ENCODE measurements around the gene ZBTB16.

The ZBTB16 gene

GRCh38 chr11:114052160-114052559 is 7.4 kb upstream of the ZBTB16 start:
- TF ChIP-seq CTCF (IDR thresholded peaks at IDR 0.05; ENCODE audit: extremely low read depth, missing control alignments) = no peak
- DNase-seq (ENCODE audit: low spot score) = no peak

- TF ChIP-seq CTCF (IDR thresholded peaks at IDR 0.05; ENCODE audit: extremely low read depth, missing control alignments) = no peak
- no peak for DNase-seq (ENCODE audit: low spot score)
Observed at GRCh38 chr11:114053406-114053805, 6.1 kb upstream of the ZBTB16 start.

GRCh38 chr11:114054806-114055205 is 4.7 kb upstream of the ZBTB16 start:
- TF ChIP-seq CTCF (IDR thresholded peaks at IDR 0.05; ENCODE audit: extremely low read depth, missing control alignments) = no peak

GRCh38 chr11:114056409-114056808 is 3.1 kb upstream of the ZBTB16 start:
- DNase-seq (ENCODE audit: low spot score) = no peak
- TF ChIP-seq CTCF (IDR thresholded peaks at IDR 0.05; ENCODE audit: extremely low read depth, missing control alignments) = no peak

More at GRCh38 chr11:114054806-114055205, 4.7 kb upstream of the ZBTB16 start:
- DNase-seq (ENCODE audit: low spot score) = no peak

GRCh38 chr11:114057147-114057546 is 2.4 kb upstream of the ZBTB16 start:
- no peak for TF ChIP-seq CTCF (IDR thresholded peaks at IDR 0.05; ENCODE audit: extremely low read depth, missing control alignments)

GRCh38 chr11:114057605-114058004 is 1.9 kb upstream of the ZBTB16 start:
- no peak for TF ChIP-seq CTCF (IDR thresholded peaks at IDR 0.05; ENCODE audit: extremely low read depth, missing control alignments)
- no peak for DNase-seq (ENCODE audit: low spot score)

More at GRCh38 chr11:114057147-114057546, 2.4 kb upstream of the ZBTB16 start:
- DNase-seq (ENCODE audit: low spot score) = no peak

GRCh38 chr11:114058026-114058706 is 1.3 kb upstream of the ZBTB16 start:
- TF ChIP-seq CTCF (IDR thresholded peaks at IDR 0.05; ENCODE audit: extremely low read depth, missing control alignments) = no peak
- no peak for DNase-seq (ENCODE audit: low spot score)
